NCI-H526 (cell line): ENCODE measurements around the gene KLHL17.

ENCODE experiments used
- DNase-seq, 2 experiments: peaks; one replicate each; lab custom pipeline; 2025; lab: John Stamatoyannopoulos, UW

KLHL17 gene

GRCh38 chr1:960363-961131 lies at the start of gene KLHL17:
Gene KLHL17 (plus strand): TSS chr1:960584. CDS start chr1:960694, 110 bp downstream.
- DNase-seq = peak in 1 of 2 experiments; percentile 90

- DNase-seq = peak; percentile 82 to 92
These were observed 49.3 kb upstream of the KLHL17 start for GRCh38 chr1:910881-911721.

GRCh38 chr1:911875-912739 lies 48.3 kb upstream of the KLHL17 start:
- peak in 1 of 2 experiments; percentile 84 for DNase-seq

- peak in 1 of 2 experiments; percentile 83 for DNase-seq
These were observed 47.6 kb upstream of the KLHL17 start for GRCh38 chr1:912740-913301.

GRCh38 chr1:913491-914130 lies 46.8 kb upstream of the KLHL17 start:
- DNase-seq = no peak

- DNase-seq = no peak
These were observed 46.1 kb upstream of the KLHL17 start for GRCh38 chr1:914131-914890.

GRCh38 chr1:914891-915280 lies 45.5 kb upstream of the KLHL17 start:
- DNase-seq = no peak

GRCh38 chr1:915295-916172 lies 44.9 kb upstream of the KLHL17 start:
- no peak for DNase-seq

GRCh38 chr1:916173-917075 lies 44.0 kb upstream of the KLHL17 start:
- peak; percentile 66 to 83 for DNase-seq

GRCh38 chr1:917076-917459 lies 43.3 kb upstream of the KLHL17 start:
- no peak for DNase-seq

- DNase-seq = no peak
These were observed 42.8 kb upstream of the KLHL17 start for GRCh38 chr1:917466-918091.

- no peak for DNase-seq
These were observed 42.0 kb upstream of the KLHL17 start for GRCh38 chr1:918353-918752.

- DNase-seq = no peak
These were observed 41.5 kb upstream of the KLHL17 start for GRCh38 chr1:918843-919242.

GRCh38 chr1:919271-919872 lies 41.0 kb upstream of the KLHL17 start:
- DNase-seq = no peak

GRCh38 chr1:920010-920409 lies 40.4 kb upstream of the KLHL17 start:
- no peak for DNase-seq

GRCh38 chr1:920521-920920 lies 39.9 kb upstream of the KLHL17 start:
- peak in 1 of 2 experiments; percentile 82 for DNase-seq

- peak; percentile 87 to 98 for DNase-seq
These were observed 39.2 kb upstream of the KLHL17 start for GRCh38 chr1:921011-921837.
